ENCODE data around the gene GDF11. TPM values are rescaled to one million over a fixed set of nuclear protein-coding genes. Genes with fewer than 3 reads are reported as not detected.

GDF11 gene
- total RNA-seq, 8 experiments from 2014 or later = 3.6 to 35.9 (median 9.1) TPM

DNA sequence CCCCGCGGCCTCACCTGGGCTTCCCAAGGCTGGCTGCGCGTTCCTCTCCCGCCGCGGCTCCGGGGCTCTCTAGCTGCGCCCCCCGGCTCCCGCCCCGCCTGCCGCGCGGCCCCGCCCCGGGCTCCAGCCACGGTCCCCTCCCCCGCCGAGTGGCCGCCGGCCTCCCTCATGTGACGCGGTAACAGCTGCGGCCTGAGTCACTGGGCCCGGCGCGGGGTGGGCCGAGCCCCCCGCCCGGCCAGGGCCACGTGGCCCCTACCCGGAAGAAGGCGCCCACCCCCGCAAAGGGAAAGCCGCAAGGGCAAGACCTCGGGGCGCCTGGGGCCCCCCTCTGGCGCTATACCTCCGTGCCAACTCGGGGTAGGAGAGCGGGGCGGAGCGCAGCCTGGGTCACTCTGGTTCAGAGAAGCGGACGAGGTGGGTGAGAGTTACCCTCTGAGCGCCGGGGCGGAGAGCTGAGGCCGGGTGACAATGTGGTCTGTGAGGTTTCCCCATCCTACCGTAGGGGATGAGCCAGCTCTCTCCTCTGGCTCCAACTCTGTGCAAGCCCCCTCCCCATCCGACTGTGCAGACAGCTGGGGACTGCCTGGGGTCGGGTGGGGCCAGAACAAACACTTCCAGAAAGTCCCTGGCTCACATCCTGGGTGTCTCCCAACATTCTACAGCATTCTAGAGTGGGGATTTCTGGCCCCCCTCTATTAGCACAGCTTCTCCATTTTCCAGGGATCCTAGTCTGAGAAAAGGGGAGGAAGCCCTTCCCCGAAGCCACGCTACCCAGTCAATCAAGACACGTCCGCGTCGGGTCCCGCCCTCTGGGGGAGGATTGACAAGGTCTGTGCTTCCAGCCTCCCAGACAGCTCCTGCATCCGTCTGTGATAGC, 13.7 kb upstream of the GDF11 start, which contains the start of gene CD63:
Gene CD63 (minus strand): TSS at position 71 of the 880 bp plus-strand sequence. CDS start 668 bp downstream, outside the sequence.
- Histone ChIP-seq H3K27ac (peak within 1 kb of the TSS; percentile 95 to 96), H3K4me3 (peak within 1 kb of the TSS; percentile 53 to 98 (median 67)), H3K4me1 (replicated peaks in 1 of 2) (peaks cover 10 to 18% of the 10 kb centered on the region in 2 donors)
- ATAC-seq (replicated peaks in 6 of 8) = peak; percentile 53 to 75 (median 72)
- 0 to 5% (median 0%) methylated on average over 5 to 22 of the region's 61 CpGs; no CpG with 5 or more reads in 5 of the 10 experiments for WGBS, 10 experiments
- in situ Hi-C loops (cut with MboI; ENCODE audit: low pct_unique_long_range_greater_than_20kb in 2 of 9, low sequenced_read_pairs in 9 of 9, unreplicated experiment in 9 of 9) = loop anchor here in 4 of 9 experiments (25.0 kb wide), 2 partner anchors 208 to 308 kb away; partner anchors contain the start of genes DGKA (in 3 of the 4), PYM1 (in 3 of the 4) and RPS26 (in 2 of the 4)

- in situ Hi-C loops (cut with MboI; ENCODE audit: low pct_unique_long_range_greater_than_20kb in 2 of 9, low sequenced_read_pairs in 9 of 9, unreplicated experiment in 9 of 9) = loop anchor here in 5 of 9 experiments (10.0 to 25.0 kb wide), 3 partner anchors 207 to 307 kb away; partner anchors contain the start of genes DGKA (in 3 of the 5), PYM1 (in 3 of the 5) and RPS26 (in 2 of the 5)
- WGBS, 10 experiments = 2 to 22% (median 13%) methylated on average over 4 to 11 of the region's 19 CpGs; no CpG with 5 or more reads in 1 of the 10 experiments
- peak overlapping the region; percentile 53 to 98 (median 67) for H3K4me3 ChIP-seq
- peak overlapping the region; percentile 95 to 96 for H3K27ac ChIP-seq
- peaks cover 10 to 18% of the 10 kb centered on the region in 2 donors for H3K4me1 ChIP-seq (replicated peaks in 1 of 2)
- peak; percentile 5 to 26 (median 22) for ATAC-seq (replicated peaks in 6 of 8)
Measured at GRCh38 chr12:55729819-55730818, 12.8 kb upstream of the GDF11 start.

DNA sequence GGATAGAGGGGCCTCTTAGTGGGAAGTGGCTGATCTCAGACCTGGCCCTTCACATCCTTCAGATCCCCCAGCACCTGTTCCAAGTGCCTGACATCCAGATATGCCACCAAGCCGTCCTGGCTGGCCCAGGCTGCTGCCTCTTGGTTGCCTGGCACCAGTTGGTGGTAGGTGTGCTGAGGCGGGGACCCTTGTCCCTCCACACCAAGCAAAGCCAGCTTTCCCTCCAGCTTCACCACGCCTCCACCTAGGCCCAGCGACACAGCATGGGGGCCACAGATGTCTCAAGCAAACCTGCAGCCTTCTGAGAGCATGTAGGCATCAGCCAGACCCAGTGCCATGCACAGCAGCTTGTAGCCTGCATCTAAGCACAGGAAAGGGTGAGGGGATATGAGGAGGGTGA, 10.6 kb upstream of the GDF11 start:
- in situ Hi-C loops (cut with MboI; ENCODE audit: low pct_unique_long_range_greater_than_20kb in 2 of 9, low sequenced_read_pairs in 9 of 9, unreplicated experiment in 9 of 9) = loop anchor here in 5 of 9 experiments (10.0 to 25.0 kb wide), 3 partner anchors 205 to 305 kb away; partner anchors contain the start of genes DGKA (in 3 of the 5), PYM1 (in 3 of the 5) and RPS26 (in 2 of the 5)
- no peak overlapping the region for H3K4me3 ChIP-seq
- no peak for ATAC-seq (replicated peaks in 6 of 8)
- 80 to 100% (median 84%) methylated on average over 1 to 2 of the region's 4 CpGs; no CpG with 5 or more reads in 6 of the 10 experiments for WGBS, 10 experiments
- no peak overlapping the region for H3K27ac ChIP-seq
- peaks cover 14% of the 10 kb centered on the region in 2 donors for H3K4me1 ChIP-seq (replicated peaks in 1 of 2)

DNA sequence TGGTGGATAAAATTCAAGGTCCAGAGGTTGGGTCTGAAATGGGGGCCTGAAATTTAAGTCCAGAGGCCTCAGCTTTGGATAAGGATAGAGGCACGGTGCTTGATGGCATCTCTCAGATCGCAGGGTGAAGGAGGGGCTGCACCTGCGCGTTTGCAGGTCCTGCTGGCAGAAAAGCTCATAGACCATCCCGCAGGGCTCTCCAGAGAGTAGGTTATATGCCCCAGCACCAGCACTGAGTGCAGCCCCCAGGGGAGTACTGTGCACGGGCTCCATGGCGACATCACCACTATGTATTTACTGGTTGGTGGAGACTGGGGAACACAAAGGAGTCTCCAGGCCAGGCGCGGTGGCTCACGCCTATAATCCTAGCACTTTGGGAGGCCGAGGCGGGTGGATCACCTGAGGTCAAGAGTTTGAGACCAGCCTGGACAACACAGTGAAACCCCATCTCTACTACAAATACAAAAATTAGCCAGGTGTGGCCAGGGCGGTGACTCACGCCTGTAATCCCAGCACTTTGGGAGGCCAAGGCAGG, 9.8 kb upstream of the GDF11 start:
- Histone ChIP-seq H3K4me1 (replicated peaks in 1 of 2) (peaks cover 12 to 16% of the 10 kb centered on the region in 2 donors), H3K4me3 (no peak overlapping the region), H3K27ac (no peak overlapping the region)
- ATAC-seq (replicated peaks in 6 of 8) = no peak
- in situ Hi-C loops (cut with MboI; ENCODE audit: low pct_unique_long_range_greater_than_20kb in 2 of 9, low sequenced_read_pairs in 9 of 9, unreplicated experiment in 9 of 9) = loop anchor here in 5 of 9 experiments (10.0 to 25.0 kb wide), 3 partner anchors 204 to 304 kb away; partner anchors contain the start of genes DGKA (in 3 of the 5), PYM1 (in 3 of the 5) and RPS26 (in 2 of the 5)
- WGBS, 10 experiments = 75 to 100% (median 90%) methylated on average over 1 to 7 of the region's 14 CpGs; no CpG with 5 or more reads in 3 of the 10 experiments

DNA sequence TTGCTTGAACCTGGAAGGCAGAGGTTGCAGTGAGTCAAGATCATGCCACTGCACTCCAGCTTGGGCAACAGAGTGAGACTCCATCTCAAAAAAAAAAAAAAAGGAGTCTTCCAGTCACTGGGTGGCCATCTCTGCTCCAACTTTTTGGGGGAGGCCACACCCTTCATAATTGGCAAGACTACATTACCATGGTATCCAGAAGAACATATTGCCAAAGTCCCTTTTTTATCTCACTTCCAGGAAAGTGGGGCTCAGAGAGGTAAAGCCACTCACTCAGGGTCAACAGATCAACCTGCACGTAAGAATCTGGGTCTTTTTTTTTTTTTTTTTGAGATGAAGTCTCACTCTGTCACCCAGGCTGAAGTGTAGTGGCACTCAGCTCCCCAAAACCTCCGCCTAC, 9.1 kb upstream of the GDF11 start:
- ATAC-seq (replicated peaks in 6 of 8) = no peak
- WGBS, 10 experiments = 50 to 100% (median 100%) methylated on average over 1 to 2 of the region's 2 CpGs; no CpG with 5 or more reads in 4 of the 10 experiments

GRCh38 chr12:55734595-55734994, 8.3 kb upstream of the GDF11 start:
- no peak for ATAC-seq (replicated peaks in 6 of 8)
- H3K4me3 ChIP-seq = no peak overlapping the region
- H3K27ac ChIP-seq = no peak overlapping the region
- peaks cover 12 to 16% of the 10 kb centered on the region in 2 donors for H3K4me1 ChIP-seq (replicated peaks in 1 of 2)
- in situ Hi-C loops (cut with MboI; ENCODE audit: low pct_unique_long_range_greater_than_20kb in 2 of 9, low sequenced_read_pairs in 9 of 9, unreplicated experiment in 9 of 9) = loop anchor here in 5 of 9 experiments (10.0 to 25.0 kb wide), 3 partner anchors 203 to 303 kb away; partner anchors contain the start of genes DGKA (in 3 of the 5), PYM1 (in 3 of the 5) and RPS26 (in 2 of the 5)
- WGBS, 10 experiments = 60 to 100% (median 90%) methylated on average over 1 to 2 of the region's 3 CpGs; no CpG with 5 or more reads in 7 of the 10 experiments

More for the DNA sequence above, 9.1 kb upstream of the GDF11 start:
- Histone ChIP-seq H3K27ac (no peak overlapping the region), H3K4me3 (no peak overlapping the region), H3K4me1 (replicated peaks in 1 of 2) (peaks cover 12 to 16% of the 10 kb centered on the region in 2 donors)
- in situ Hi-C loops (cut with MboI; ENCODE audit: low pct_unique_long_range_greater_than_20kb in 2 of 9, low sequenced_read_pairs in 9 of 9, unreplicated experiment in 9 of 9) = loop anchor here in 5 of 9 experiments (10.0 to 25.0 kb wide), 3 partner anchors 203 to 303 kb away; partner anchors contain the start of genes DGKA (in 3 of the 5), PYM1 (in 3 of the 5) and RPS26 (in 2 of the 5)

DNA sequence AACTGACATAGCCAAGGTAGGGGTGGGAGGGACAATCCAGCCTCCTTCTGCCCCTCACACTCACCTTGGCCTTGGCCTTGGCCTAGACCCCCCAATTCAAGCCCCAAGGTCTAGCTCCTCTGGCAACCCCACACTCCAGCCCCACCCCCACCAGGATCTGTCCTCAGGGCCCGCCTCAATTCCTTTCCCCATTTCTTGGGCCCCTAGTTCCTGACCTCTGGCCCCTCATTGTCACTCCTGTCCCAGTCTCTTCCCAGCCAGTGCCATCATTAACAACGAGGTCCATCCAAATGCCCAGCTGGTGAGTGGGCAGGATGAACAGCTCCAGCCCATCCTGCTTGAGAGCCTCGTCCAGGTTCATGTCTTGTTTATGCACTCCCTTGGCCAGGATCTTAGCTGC, 6.8 kb upstream of the GDF11 start:
- no peak for ATAC-seq (replicated peaks in 6 of 8)
- Histone ChIP-seq H3K4me1 (replicated peaks in 1 of 2) (peaks cover 4 to 16% of the 10 kb centered on the region in 2 donors), H3K27ac (no peak overlapping the region), H3K4me3 (no peak overlapping the region)
- in situ Hi-C loops (cut with MboI; ENCODE audit: low pct_unique_long_range_greater_than_20kb in 2 of 9, low sequenced_read_pairs in 9 of 9, unreplicated experiment in 9 of 9) = loop anchor here in 5 of 9 experiments (10.0 to 25.0 kb wide), 3 partner anchors 201 to 301 kb away; partner anchors contain the start of genes DGKA (in 3 of the 5), PYM1 (in 3 of the 5) and RPS26 (in 2 of the 5)
- 20 to 100% (median 63%) methylated on average over 1 to 2 of the region's 3 CpGs; no CpG with 5 or more reads in 6 of the 10 experiments for WGBS, 10 experiments

DNA sequence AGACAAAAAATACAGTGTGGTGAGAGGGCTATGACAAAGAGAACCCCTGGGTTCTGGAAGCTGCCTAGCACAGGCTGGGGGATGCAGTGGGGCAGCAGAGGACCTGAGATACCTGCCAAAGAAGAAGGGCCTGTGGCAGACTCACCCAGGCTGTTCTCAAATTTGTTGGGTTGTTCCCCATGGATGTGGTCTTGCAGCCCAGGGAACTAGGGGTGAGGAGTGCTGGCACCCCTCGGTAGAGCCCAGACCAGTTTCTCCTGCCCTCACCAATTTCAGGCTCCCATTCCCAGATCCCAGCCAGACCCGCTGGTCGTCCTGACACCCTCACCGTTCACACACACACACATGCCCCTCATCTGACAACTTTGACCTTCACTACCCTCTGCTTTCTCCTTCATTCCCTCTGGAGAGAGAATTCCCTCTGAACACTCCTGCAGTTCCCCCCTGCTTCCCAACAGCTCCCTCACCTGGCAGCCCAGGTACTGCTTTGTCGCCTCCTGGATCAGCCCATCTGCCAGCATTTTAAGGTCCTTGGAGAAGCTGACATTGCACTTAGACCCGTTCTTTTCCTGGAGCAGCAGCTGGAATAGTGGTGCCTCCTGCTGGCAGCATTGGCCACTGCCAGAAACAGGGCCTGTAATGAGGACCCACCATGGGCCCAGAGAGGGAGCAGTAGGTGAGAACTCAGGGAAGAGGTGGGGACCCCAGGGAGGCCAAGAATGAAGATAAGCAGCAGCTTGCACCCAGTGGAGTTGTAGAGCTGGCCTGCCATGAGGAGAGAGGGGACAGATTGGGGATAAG, 5.9 kb upstream of the GDF11 start:
- peak overlapping the region; percentile 33 to 54 (median 37) for H3K4me3 ChIP-seq
- in situ Hi-C loops (cut with MboI; ENCODE audit: low pct_unique_long_range_greater_than_20kb in 2 of 9, low sequenced_read_pairs in 9 of 9, unreplicated experiment in 9 of 9) = loop anchor here in 5 of 9 experiments (10.0 to 25.0 kb wide), 3 partner anchors 200 to 300 kb away; partner anchors contain the start of genes DGKA (in 3 of the 5), PYM1 (in 3 of the 5) and RPS26 (in 2 of the 5)
- peaks cover 4 to 18% of the 10 kb centered on the region in 2 donors for H3K4me1 ChIP-seq (replicated peaks in 1 of 2)
- ATAC-seq (replicated peaks in 6 of 8) = peak; percentile 23 to 69 (median 37)
- H3K27ac ChIP-seq = peak overlapping the region; percentile 76 to 84
- WGBS, 10 experiments = 0 to 100% (median 40%) methylated on average over 1 to 3 of the region's 6 CpGs; no CpG with 5 or more reads in 1 of the 10 experiments

DNA sequence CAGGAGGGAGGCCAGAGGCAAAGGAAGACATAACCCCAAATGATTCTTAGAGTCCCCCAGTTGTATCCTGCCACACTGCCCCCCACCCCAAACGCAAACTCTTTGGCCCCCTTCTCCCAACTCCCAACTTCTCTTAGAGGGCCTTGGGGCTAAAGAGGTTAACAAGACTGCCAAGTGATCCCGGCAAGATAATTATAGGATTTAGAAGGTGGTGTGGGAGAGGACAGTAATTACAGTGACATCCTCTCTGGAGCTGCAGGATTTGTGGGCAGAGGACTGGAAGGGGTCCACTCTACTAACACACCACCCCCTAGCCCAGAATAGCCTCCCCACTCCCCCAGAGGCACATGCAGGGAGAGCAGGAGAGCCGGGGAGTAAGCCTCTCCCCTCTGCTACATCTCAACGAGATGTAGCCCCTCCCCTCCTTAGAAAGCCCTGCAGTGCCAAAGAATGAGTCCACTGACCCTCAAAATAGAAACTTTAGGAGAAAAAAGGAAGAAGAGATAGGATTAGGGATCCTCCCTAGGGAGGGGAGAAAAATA, 5.3 kb upstream of the GDF11 start:
- peak overlapping the region; percentile 76 to 84 for H3K27ac ChIP-seq
- WGBS, 10 experiments = 0 to 13% (median 7%) methylated on average over 1 to 3 of the region's 4 CpGs; no CpG with 5 or more reads in 7 of the 10 experiments
- H3K4me1 ChIP-seq (replicated peaks in 1 of 2) = peaks cover 6 to 19% of the 10 kb centered on the region in 2 donors
- in situ Hi-C loops (cut with MboI; ENCODE audit: low pct_unique_long_range_greater_than_20kb in 2 of 9, low sequenced_read_pairs in 9 of 9, unreplicated experiment in 9 of 9) = loop anchor here in 5 of 9 experiments (10.0 to 25.0 kb wide), 3 partner anchors 200 to 300 kb away; partner anchors contain the start of genes DGKA (in 3 of the 5), PYM1 (in 3 of the 5) and RPS26 (in 2 of the 5)
- ATAC-seq (replicated peaks in 6 of 8) = peak; percentile 3 to 63 (median 50)
- peak overlapping the region; percentile 33 to 54 (median 37) for H3K4me3 ChIP-seq
